ENCODE measurements around the gene UGP2.

Gene UGP2

GRCh38 chr2:63822478-63822877, 19.2 kb upstream of the UGP2 start:
- H2AK5ac ChIP-seq (ENCODE audit: low read length), result no peak overlapping the region
- H3K4me2 ChIP-seq (ENCODE audit: low read length), result no peak overlapping the region
- H3K23ac ChIP-seq (ENCODE audit: low read length), result no peak overlapping the region
- no peak overlapping the region for H2BK5ac ChIP-seq (ENCODE audit: low read length)
- no peak overlapping the region for H3K56ac ChIP-seq (ENCODE audit: low read length)
- no CpG with 5 or more reads among the region's 3 CpGs for WGBS (ENCODE audit: extremely low coverage, insufficient coverage, low lambda C conversion rate)
- no peak overlapping the region for H3K4ac ChIP-seq (ENCODE audit: low read depth, low read length)
- H3K4me1 ChIP-seq (ENCODE audit: control insufficient read depth, low read depth, low read length), result no peaks in the 10 kb centered on the region
- no peak overlapping the region for H4K5ac ChIP-seq (ENCODE audit: low read length)
- no peak overlapping the region for H3K27ac ChIP-seq (ENCODE audit: low read depth, low read length)
- H3K27me3 ChIP-seq (ENCODE audit: insufficient read depth, low read length, poor library complexity), result no peaks in the 10 kb centered on the region
- no peak overlapping the region for H2BK120ac ChIP-seq (ENCODE audit: low read depth, low read length)
- no peak overlapping the region for H3K9ac ChIP-seq (ENCODE audit: low read length)
- no peaks in the 10 kb centered on the region for H3K79me2 ChIP-seq (ENCODE audit: control insufficient read depth, insufficient read depth, low read length)
- peak overlapping the region; percentile 75 for H3K18ac ChIP-seq (ENCODE audit: low read length)
- H2BK15ac ChIP-seq (replicated peaks; ENCODE audit: low read depth), result no peak overlapping the region
- H3K36me3 ChIP-seq (ENCODE audit: control insufficient read depth, insufficient read depth, low read length), result no peaks in the 10 kb centered on the region
- H4K8ac ChIP-seq (ENCODE audit: low read depth, low read length), result no peak overlapping the region
- DNase-seq, result no peak
- no peaks in the 10 kb centered on the region for H3K79me1 ChIP-seq (ENCODE audit: low read length)
- no peak overlapping the region for H3K4me3 ChIP-seq (ENCODE audit: low read length)

GRCh38 chr2:63827749-63828148, 13.9 kb upstream of the UGP2 start:
- H3K9ac ChIP-seq (ENCODE audit: low read length), result no peak overlapping the region
- no peak overlapping the region for H3K4me2 ChIP-seq (ENCODE audit: low read length)
- H2BK120ac ChIP-seq (ENCODE audit: low read depth, low read length), result no peak overlapping the region
- H3K79me2 ChIP-seq (ENCODE audit: control insufficient read depth, insufficient read depth, low read length), result no peaks in the 10 kb centered on the region
- H3K27ac ChIP-seq (ENCODE audit: low read depth, low read length), result peak overlapping the region; percentile 54
- no peaks in the 10 kb centered on the region for H3K27me3 ChIP-seq (ENCODE audit: insufficient read depth, low read length, poor library complexity)
- no peak overlapping the region for H4K8ac ChIP-seq (ENCODE audit: low read depth, low read length)
- H2AK5ac ChIP-seq (ENCODE audit: low read length), result no peak overlapping the region
- no peak overlapping the region for H2BK5ac ChIP-seq (ENCODE audit: low read length)
- peaks cover 4% of the 10 kb centered on the region for H3K4me1 ChIP-seq (ENCODE audit: control insufficient read depth, low read depth, low read length)
- H3K56ac ChIP-seq (ENCODE audit: low read length), result no peak overlapping the region
- no peak overlapping the region for H3K18ac ChIP-seq (ENCODE audit: low read length)
- no peak overlapping the region for H3K4me3 ChIP-seq (ENCODE audit: low read length)
- no peaks in the 10 kb centered on the region for H3K79me1 ChIP-seq (ENCODE audit: low read length)
- H2BK15ac ChIP-seq (replicated peaks; ENCODE audit: low read depth), result no peak overlapping the region
- H4K5ac ChIP-seq (ENCODE audit: low read length), result no peak overlapping the region
- peak overlapping the region; percentile 68 for H3K4ac ChIP-seq (ENCODE audit: low read depth, low read length)
- no peaks in the 10 kb centered on the region for H3K36me3 ChIP-seq (ENCODE audit: control insufficient read depth, insufficient read depth, low read length)
- H3K23ac ChIP-seq (ENCODE audit: low read length), result no peak overlapping the region
- DNase-seq, result peak; percentile 97

- no peak overlapping the region for H3K4me2 ChIP-seq (ENCODE audit: low read length)
- no CpG with 5 or more reads among the region's 1 CpG for WGBS (ENCODE audit: extremely low coverage, insufficient coverage, low lambda C conversion rate)
- no peak overlapping the region for H3K56ac ChIP-seq (ENCODE audit: low read length)
- H2BK15ac ChIP-seq (replicated peaks; ENCODE audit: low read depth), result no peak overlapping the region
- no peaks in the 10 kb centered on the region for H3K79me1 ChIP-seq (ENCODE audit: low read length)
- H3K4me1 ChIP-seq (ENCODE audit: control insufficient read depth, low read depth, low read length), result peaks cover 4% of the 10 kb centered on the region
- H4K5ac ChIP-seq (ENCODE audit: low read length), result no peak overlapping the region
- H4K8ac ChIP-seq (ENCODE audit: low read depth, low read length), result no peak overlapping the region
- no peak overlapping the region for H3K23ac ChIP-seq (ENCODE audit: low read length)
- DNase-seq, result peak; percentile 53
- H3K9ac ChIP-seq (ENCODE audit: low read length), result no peak overlapping the region
- no peak overlapping the region for H2BK120ac ChIP-seq (ENCODE audit: low read depth, low read length)
- no peaks in the 10 kb centered on the region for H3K79me2 ChIP-seq (ENCODE audit: control insufficient read depth, insufficient read depth, low read length)
- no peak overlapping the region for H3K18ac ChIP-seq (ENCODE audit: low read length)
- H3K4ac ChIP-seq (ENCODE audit: low read depth, low read length), result no peak overlapping the region
- no peak overlapping the region for H3K4me3 ChIP-seq (ENCODE audit: low read length)
- H2BK5ac ChIP-seq (ENCODE audit: low read length), result no peak overlapping the region
- H3K36me3 ChIP-seq (ENCODE audit: control insufficient read depth, insufficient read depth, low read length), result no peaks in the 10 kb centered on the region
- no peaks in the 10 kb centered on the region for H3K27me3 ChIP-seq (ENCODE audit: insufficient read depth, low read length, poor library complexity)
- H3K27ac ChIP-seq (ENCODE audit: low read depth, low read length), result no peak overlapping the region
- no peak overlapping the region for H2AK5ac ChIP-seq (ENCODE audit: low read length)
These were observed 10.5 kb upstream of the UGP2 start for GRCh38 chr2:63831176-63831575.

GRCh38 chr2:63834401-63834800, 7.3 kb upstream of the UGP2 start:
- Histone ChIP-seq H3K27ac (ENCODE audit: low read depth, low read length) (no peak overlapping the region), H3K23ac (ENCODE audit: low read length) (no peak overlapping the region), H3K27me3 (ENCODE audit: insufficient read depth, low read length, poor library complexity) (no peaks in the 10 kb centered on the region), H3K4me1 (ENCODE audit: control insufficient read depth, low read depth, low read length) (peaks cover 2% of the 10 kb centered on the region), H3K79me1 (ENCODE audit: low read length) (no peaks in the 10 kb centered on the region), H2BK120ac (ENCODE audit: low read depth, low read length) (peak overlapping the region; percentile 8), H3K18ac (ENCODE audit: low read length) (no peak overlapping the region), H3K4ac (ENCODE audit: low read depth, low read length) (no peak overlapping the region), H2BK5ac (ENCODE audit: low read length) (no peak overlapping the region), H4K5ac (ENCODE audit: low read length) (no peak overlapping the region), H3K56ac (ENCODE audit: low read length) (no peak overlapping the region), H3K9ac (ENCODE audit: low read length) (no peak overlapping the region), H3K36me3 (ENCODE audit: control insufficient read depth, insufficient read depth, low read length) (no peaks in the 10 kb centered on the region), H2AK5ac (ENCODE audit: low read length) (no peak overlapping the region), H4K8ac (ENCODE audit: low read depth, low read length) (no peak overlapping the region), H3K79me2 (ENCODE audit: control insufficient read depth, insufficient read depth, low read length) (no peaks in the 10 kb centered on the region), H3K4me3 (ENCODE audit: low read length) (no peak overlapping the region), H3K4me2 (ENCODE audit: low read length) (no peak overlapping the region), H2BK15ac (replicated peaks; ENCODE audit: low read depth) (no peak overlapping the region)
- no CpG with 5 or more reads among the region's 2 CpGs for WGBS (ENCODE audit: extremely low coverage, insufficient coverage, low lambda C conversion rate)
- no peak for DNase-seq

GRCh38 chr2:63837036-63837594, 4.6 kb upstream of the UGP2 start:
- Histone ChIP-seq H4K8ac (ENCODE audit: low read depth, low read length) (no peak overlapping the region), H3K4me1 (ENCODE audit: control insufficient read depth, low read depth, low read length) (peaks cover under 1% of the 10 kb centered on the region), H2AK5ac (ENCODE audit: low read length) (no peak overlapping the region), H3K27me3 (ENCODE audit: insufficient read depth, low read length, poor library complexity) (no peaks in the 10 kb centered on the region), H3K4me3 (ENCODE audit: low read length) (no peak overlapping the region), H3K56ac (ENCODE audit: low read length) (no peak overlapping the region), H3K4ac (ENCODE audit: low read depth, low read length) (no peak overlapping the region), H2BK5ac (ENCODE audit: low read length) (no peak overlapping the region), H3K79me1 (ENCODE audit: low read length) (no peaks in the 10 kb centered on the region), H3K9ac (ENCODE audit: low read length) (no peak overlapping the region), H3K4me2 (ENCODE audit: low read length) (no peak overlapping the region), H2BK120ac (ENCODE audit: low read depth, low read length) (no peak overlapping the region), H2BK15ac (replicated peaks; ENCODE audit: low read depth) (no peak overlapping the region), H3K18ac (ENCODE audit: low read length) (no peak overlapping the region), H3K23ac (ENCODE audit: low read length) (no peak overlapping the region), H4K5ac (ENCODE audit: low read length) (peak overlapping the region; percentile 37), H3K27ac (ENCODE audit: low read depth, low read length) (no peak overlapping the region), H3K36me3 (ENCODE audit: control insufficient read depth, insufficient read depth, low read length) (no peaks in the 10 kb centered on the region), H3K79me2 (ENCODE audit: control insufficient read depth, insufficient read depth, low read length) (peaks cover 3% of the 10 kb centered on the region)
- no CpG with 5 or more reads among the region's 2 CpGs for WGBS (ENCODE audit: extremely low coverage, insufficient coverage, low lambda C conversion rate)
- DNase-seq, result no peak

GRCh38 chr2:63840081-63840784, 1.5 kb upstream of the UGP2 start:
- peak; percentile 83 for DNase-seq
- H2BK5ac ChIP-seq (ENCODE audit: low read length), result peak overlapping the region; percentile 10
- no peaks in the 10 kb centered on the region for H3K27me3 ChIP-seq (ENCODE audit: insufficient read depth, low read length, poor library complexity)
- peak overlapping the region; percentile 9 for H3K23ac ChIP-seq (ENCODE audit: low read length)
- no peak overlapping the region for H2BK15ac ChIP-seq (replicated peaks; ENCODE audit: low read depth)
- no peak overlapping the region for H3K18ac ChIP-seq (ENCODE audit: low read length)
- peak overlapping the region; percentile 37 for H3K27ac ChIP-seq (ENCODE audit: low read depth, low read length)
- peak overlapping the region; percentile 87 for H3K9ac ChIP-seq (ENCODE audit: low read length)
- peak overlapping the region; percentile 78 for H3K4me2 ChIP-seq (ENCODE audit: low read length)
- no peaks in the 10 kb centered on the region for H3K4me1 ChIP-seq (ENCODE audit: control insufficient read depth, low read depth, low read length)
- H3K4ac ChIP-seq (ENCODE audit: low read depth, low read length), result no peak overlapping the region
- H3K79me1 ChIP-seq (ENCODE audit: low read length), result no peaks in the 10 kb centered on the region
- WGBS (ENCODE audit: extremely low coverage, insufficient coverage, low lambda C conversion rate), result no CpG with 5 or more reads among the region's 24 CpGs
- H3K56ac ChIP-seq (ENCODE audit: low read length), result peak overlapping the region; percentile 96
- peak overlapping the region; percentile 62 for H3K4me3 ChIP-seq (ENCODE audit: low read length)
- peaks cover 34% of the 10 kb centered on the region for H3K79me2 ChIP-seq (ENCODE audit: control insufficient read depth, insufficient read depth, low read length)
- H2AK5ac ChIP-seq (ENCODE audit: low read length), result no peak overlapping the region
- H2BK120ac ChIP-seq (ENCODE audit: low read depth, low read length), result no peak overlapping the region
- H4K5ac ChIP-seq (ENCODE audit: low read length), result no peak overlapping the region
- H4K8ac ChIP-seq (ENCODE audit: low read depth, low read length), result no peak overlapping the region
- no peaks in the 10 kb centered on the region for H3K36me3 ChIP-seq (ENCODE audit: control insufficient read depth, insufficient read depth, low read length)
